A549 treated with AZD2906 at 1 μM for 4 hours (cell line): ENCODE measurements around the gene ARAP1. TPM values are rescaled to one million over a fixed set of nuclear protein-coding genes. Genes with fewer than 3 reads are reported as not detected.

Experiments used
- total RNA-seq: library from RNA; stranded (reverse); fragments of 200-300 nt; extraction: Qiagen RNA extraction; gene quantifications from 5 replicates; pipeline ENCODE4 v1.2.3, GENCODE V29; 2022

ARAP1 gene
- 21.4 to 30.5 TPM (median 27.0 TPM) in 5 replicates for total RNA-seq

GRCh38 chr11:72752088-72752914 is at the start of gene ARAP1:
Gene ARAP1, minus strand, starts transcription at chr11:72752408. Its CDS starts 25,280 bp downstream, at chr11:72727128.

DNA sequence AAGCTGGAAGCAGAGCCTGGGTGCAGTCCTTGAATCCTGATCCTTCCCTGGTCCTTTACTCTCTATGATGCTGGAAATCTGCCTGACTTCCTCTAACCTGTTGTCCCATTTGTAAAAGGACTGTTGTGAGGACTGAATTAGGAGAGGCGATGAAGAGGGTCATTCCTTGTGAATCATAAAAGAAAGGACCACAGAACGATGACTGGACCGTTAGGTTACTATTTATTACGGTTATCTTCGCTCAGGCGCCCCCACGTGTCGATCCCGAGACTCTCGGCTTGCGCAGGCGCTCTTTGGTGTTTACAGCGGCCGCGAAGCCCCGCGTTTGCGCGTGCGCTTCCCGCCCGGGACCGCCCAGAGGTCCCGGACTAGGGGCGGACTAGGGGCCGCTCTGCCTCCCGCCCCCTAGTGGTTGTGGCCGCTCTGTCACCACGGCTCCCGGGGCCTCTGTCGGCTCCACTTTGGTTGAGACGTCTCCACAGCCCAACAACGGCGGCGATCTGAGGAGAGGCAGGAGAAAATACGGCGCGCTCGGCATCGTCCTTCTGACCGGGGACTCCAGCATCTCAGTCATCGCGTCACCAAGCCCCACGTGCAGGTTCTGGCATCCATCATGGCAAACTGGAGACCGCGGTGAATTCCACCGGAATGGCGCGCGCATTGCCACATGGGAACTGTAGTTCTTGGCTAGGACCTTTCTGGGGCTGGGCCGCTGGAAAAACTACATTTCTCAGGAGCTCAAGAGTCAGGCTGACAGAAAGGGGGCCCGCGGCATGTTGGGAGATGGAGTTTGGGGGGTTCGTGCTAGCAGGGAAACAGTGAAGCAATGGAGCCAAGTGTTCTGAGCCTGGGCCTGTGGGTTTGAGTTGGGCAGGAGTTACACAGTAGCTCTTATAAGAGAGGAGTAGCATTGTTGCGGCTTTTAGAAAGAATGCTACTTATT is 41.5 kb upstream of the ARAP1 start, which contains the start of gene STARD10:
TSS of gene STARD10 (minus strand) at position 623 of the 943 bp plus-strand sequence. CDS start 12,866 bp downstream, outside the sequence.

GRCh38 chr11:72673943-72674828 is 78.0 kb downstream of the ARAP1 start, which contains the start of gene PDE2A:
Gene PDE2A, minus strand, starts transcription at chr11:72674422. Its CDS starts 215 bp downstream, at chr11:72674207.

Other genes starting within 250 kb of the ARAP1 start
- 1.2 to 2.1 TPM (median 1.9 TPM) in 5 replicates for gene PDE2A, start 78.0 kb downstream of the ARAP1 start, total RNA-seq
- gene STARD10, start 41.6 kb upstream of the ARAP1 start, total RNA-seq, result 14.6 to 18.1 TPM (median 15.9 TPM) in 5 replicates
- gene ATG16L2, start 62.0 kb upstream of the ARAP1 start, total RNA-seq, result 2.0 to 4.2 TPM (median 3.1 TPM) in 5 replicates